Kidney tubule cell (primary cell): ENCODE results near the gene PLEKHA4.
"Not testable (repeated sequence)": the region's sequence is repeated elsewhere in the genome, so short reads cannot be mapped to it uniquely, and the experiment has no call there.

Experiments
- DNase-seq: peaks from one replicate; pipeline ENCODE4 v3.0.0-alpha.2; 2018; ENCODE audit warnings: low spot score

PLEKHA4 gene

GRCh38 chr19:48797103-48797502 is 71.3 kb downstream of the PLEKHA4 start:
- no peak for DNase-seq

GRCh38 chr19:48796298-48797083 is 71.9 kb downstream of the PLEKHA4 start:
- DNase-seq: no peak

- DNase-seq: no peak
Observed at GRCh38 chr19:48795685-48796070, 72.7 kb downstream of the PLEKHA4 start.

GRCh38 chr19:48795055-48795684 is 73.2 kb downstream of the PLEKHA4 start:
- DNase-seq: peak; percentile 93

GRCh38 chr19:48794291-48794690 is 74.1 kb downstream of the PLEKHA4 start:
- DNase-seq: no peak

- DNase-seq: no peak
Observed at GRCh38 chr19:48793271-48793670, 75.1 kb downstream of the PLEKHA4 start.

GRCh38 chr19:48787331-48787730 is 81.1 kb downstream of the PLEKHA4 start:
- not testable (repeated sequence) for DNase-seq
